ENCODE results near the gene NQO2. TPM values are rescaled to one million over a fixed set of nuclear protein-coding genes. Genes with fewer than 3 reads are reported as not detected.
A peak's percentile ranks its signal among the peaks of the same experiment; 100 is the strongest.

The NQO2 gene
- total RNA-seq, 3 donors from 2014 or later: 13.4 to 24.1 (median 23.2) TPM

DNA sequence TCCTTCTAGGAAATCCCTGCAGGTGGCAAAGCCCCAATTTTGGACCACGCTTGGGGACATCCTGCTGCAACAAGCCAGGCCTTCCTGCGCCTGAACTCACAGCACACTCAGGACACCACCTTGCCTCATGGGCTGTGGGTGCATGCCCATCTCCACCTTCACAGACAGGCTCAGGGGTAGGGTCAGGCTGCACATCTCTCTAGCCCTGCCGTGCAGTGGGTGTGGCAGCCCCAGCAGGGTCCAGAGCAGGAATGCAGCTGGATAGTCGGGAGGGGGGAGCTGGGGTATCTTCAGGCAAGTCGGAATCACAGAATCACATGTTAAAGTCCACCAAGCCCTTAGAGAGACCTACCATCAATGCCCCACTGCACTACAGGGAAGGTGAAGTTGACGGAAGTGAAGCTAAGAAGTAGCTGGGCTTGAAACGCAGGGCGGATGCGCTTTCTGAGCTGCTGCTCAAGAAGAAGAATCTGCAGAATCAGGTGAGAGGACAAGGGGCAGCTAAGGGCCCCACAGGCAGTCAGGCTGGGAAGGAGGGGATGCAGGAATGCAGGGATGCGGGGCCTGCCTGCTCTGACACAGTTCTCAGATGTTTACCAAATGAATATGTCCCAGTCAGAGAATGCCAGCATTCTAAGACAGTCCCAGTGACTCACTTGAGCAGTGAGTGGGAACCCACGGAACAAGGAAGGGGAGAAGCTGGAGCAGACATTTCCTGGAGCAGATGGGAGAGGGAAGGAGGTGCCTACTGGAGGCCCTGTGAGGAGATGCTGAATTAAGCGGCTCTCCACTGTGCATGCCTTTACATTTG is 39.6 kb upstream of the NQO2 start:
- peak; percentile 54 for ATAC-seq

DNA sequence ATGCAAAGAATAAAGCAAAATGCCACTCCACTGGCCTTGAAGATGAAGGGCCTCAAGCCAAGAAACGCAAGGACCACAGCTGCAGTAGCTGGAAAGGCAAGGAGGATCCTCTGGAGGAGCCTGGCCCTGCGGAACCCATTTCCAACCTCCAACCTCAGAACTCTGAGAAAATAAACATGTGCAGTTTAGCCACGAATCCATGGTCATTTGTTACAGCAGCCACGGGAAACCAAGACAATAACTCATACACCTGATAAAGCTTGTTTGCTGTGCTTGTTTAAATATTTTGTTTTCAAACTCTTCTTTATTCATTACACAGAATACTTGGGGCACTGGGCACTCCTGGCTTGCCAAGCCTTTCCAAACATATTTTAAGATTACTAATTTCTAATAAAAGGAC is 38.8 kb upstream of the NQO2 start:
- Histone ChIP-seq H3K4me1 (ENCODE audit: low read depth) (peaks cover 22% of the 10 kb centered on the region), H3K9me3 (no peaks in the 10 kb centered on the region), H3K36me3 (ENCODE audit: low read depth) (no peaks in the 10 kb centered on the region), H3K4me3 (no peak overlapping the region)
- DNase-seq (no peak), ATAC-seq (no peak)
- TF ChIP-seq, protein P1, sequence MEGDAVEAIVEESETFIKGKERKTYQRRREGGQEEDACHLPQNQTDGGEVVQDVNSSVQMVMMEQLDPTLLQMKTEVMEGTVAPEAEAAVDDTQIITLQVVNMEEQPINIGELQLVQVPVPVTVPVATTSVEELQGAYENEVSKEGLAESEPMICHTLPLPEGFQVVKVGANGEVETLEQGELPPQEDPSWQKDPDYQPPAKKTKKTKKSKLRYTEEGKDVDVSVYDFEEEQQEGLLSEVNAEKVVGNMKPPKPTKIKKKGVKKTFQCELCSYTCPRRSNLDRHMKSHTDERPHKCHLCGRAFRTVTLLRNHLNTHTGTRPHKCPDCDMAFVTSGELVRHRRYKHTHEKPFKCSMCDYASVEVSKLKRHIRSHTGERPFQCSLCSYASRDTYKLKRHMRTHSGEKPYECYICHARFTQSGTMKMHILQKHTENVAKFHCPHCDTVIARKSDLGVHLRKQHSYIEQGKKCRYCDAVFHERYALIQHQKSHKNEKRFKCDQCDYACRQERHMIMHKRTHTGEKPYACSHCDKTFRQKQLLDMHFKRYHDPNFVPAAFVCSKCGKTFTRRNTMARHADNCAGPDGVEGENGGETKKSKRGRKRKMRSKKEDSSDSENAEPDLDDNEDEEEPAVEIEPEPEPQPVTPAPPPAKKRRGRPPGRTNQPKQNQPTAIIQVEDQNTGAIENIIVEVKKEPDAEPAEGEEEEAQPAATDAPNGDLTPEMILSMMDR (IDR thresholded peaks at IDR 0.05): no peak
- intact Hi-C loops (cut with DNase I, micrococcal nuclease): no loop called here

More for the DNA sequence above, 39.6 kb upstream of the NQO2 start:
- no peak for DNase-seq
- Histone ChIP-seq H3K4me3 (no peak overlapping the region), H3K4me1 (ENCODE audit: low read depth) (peaks cover 22% of the 10 kb centered on the region), H3K9me3 (no peaks in the 10 kb centered on the region), H3K36me3 (ENCODE audit: low read depth) (no peaks in the 10 kb centered on the region)
- TF ChIP-seq, protein P1 (IDR thresholded peaks at IDR 0.05): no peak
- intact Hi-C loops (cut with DNase I, micrococcal nuclease): no loop called here

DNA sequence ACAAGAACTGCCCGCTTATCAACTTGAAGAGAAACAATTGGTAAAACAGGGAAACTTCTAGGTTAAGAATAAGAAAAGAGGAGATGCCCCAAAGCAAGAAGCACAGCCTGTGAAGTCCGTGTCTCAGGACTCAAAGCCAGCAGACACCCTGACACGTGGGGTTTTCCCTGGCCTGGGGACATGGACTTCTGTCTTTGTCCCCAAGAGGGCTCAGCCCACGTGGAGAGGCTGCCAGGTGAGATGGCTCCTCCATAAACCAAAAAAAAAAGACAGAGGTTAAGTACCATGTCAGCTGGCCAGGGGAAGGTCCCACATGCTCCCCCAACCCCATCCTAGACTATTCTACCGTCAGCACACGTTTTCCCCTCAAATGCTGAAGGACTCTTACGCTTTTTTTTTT is 38.2 kb upstream of the NQO2 start:
- H3K4me1 ChIP-seq (ENCODE audit: low read depth): peaks cover 22% of the 10 kb centered on the region
- H3K9me3 ChIP-seq: no peaks in the 10 kb centered on the region
- TF ChIP-seq, protein P1 (IDR thresholded peaks at IDR 0.05): no peak
- no peak overlapping the region for H3K4me3 ChIP-seq
- DNase-seq (peak in 1 of 3 donors; percentile 33), ATAC-seq (peak; percentile 47)
- no peaks in the 10 kb centered on the region for H3K36me3 ChIP-seq (ENCODE audit: low read depth)
- intact Hi-C loops (cut with DNase I, micrococcal nuclease): no loop called here

DNA sequence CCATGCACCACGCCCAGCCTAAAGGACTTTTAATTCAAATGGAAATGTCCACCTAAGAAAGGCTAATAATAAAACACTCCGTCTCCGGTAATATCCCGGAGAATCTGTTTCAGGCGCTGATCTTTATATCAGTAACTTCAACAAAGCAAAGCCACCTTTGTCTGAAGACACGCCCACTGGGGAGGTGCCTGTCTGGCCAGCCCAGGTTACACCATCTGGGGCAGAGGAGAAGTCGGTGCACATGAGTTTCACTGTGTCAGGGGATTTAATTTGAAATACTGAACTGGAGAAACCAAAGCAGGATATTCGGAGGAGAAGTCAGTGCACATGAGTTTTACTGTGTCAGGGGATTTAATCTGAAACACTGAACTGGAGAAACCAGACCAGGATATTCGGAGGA is 37.7 kb upstream of the NQO2 start:
- intact Hi-C loops (cut with DNase I, micrococcal nuclease): no loop called here
- TF ChIP-seq, protein P1 (IDR thresholded peaks at IDR 0.05): no peak
- no peak overlapping the region for H3K4me3 ChIP-seq
- H3K36me3 ChIP-seq (ENCODE audit: low read depth): no peaks in the 10 kb centered on the region
- peak; percentile 93 for ATAC-seq
- peaks cover 22% of the 10 kb centered on the region for H3K4me1 ChIP-seq (ENCODE audit: low read depth)
- no peaks in the 10 kb centered on the region for H3K9me3 ChIP-seq
- DNase-seq: peak; percentile 79 to 87 (median 79)

DNA sequence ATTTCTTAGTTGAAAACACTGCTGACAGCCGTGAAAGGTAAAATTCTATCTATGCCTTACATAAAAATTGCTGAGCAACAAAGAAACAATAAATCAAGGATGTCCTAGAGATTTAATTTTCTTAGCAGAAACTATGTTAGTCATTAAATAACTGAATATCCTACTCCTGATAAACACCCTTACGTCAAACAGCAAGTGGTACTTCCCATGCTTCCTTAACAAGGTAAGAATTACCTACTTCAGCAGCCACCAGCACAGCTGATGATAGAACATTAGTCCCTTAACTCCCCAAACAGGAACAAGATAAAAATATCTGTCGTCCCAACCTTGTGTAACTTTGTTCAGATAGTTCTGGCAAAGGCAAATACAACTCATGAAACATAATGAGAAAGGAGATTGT is 37.1 kb upstream of the NQO2 start:
- no peaks in the 10 kb centered on the region for H3K36me3 ChIP-seq (ENCODE audit: low read depth)
- ATAC-seq (peak; percentile 26), DNase-seq (no peak)
- H3K9me3 ChIP-seq: no peaks in the 10 kb centered on the region
- H3K4me1 ChIP-seq (ENCODE audit: low read depth): peaks cover 25% of the 10 kb centered on the region
- intact Hi-C loops (cut with DNase I, micrococcal nuclease): no loop called here
- TF ChIP-seq, protein P1 (IDR thresholded peaks at IDR 0.05): no peak
- no peak overlapping the region for H3K4me3 ChIP-seq

All from mucosa of descending colon (tissue), 3 donors.